ENCODE data around the gene C22orf15.

DNA sequence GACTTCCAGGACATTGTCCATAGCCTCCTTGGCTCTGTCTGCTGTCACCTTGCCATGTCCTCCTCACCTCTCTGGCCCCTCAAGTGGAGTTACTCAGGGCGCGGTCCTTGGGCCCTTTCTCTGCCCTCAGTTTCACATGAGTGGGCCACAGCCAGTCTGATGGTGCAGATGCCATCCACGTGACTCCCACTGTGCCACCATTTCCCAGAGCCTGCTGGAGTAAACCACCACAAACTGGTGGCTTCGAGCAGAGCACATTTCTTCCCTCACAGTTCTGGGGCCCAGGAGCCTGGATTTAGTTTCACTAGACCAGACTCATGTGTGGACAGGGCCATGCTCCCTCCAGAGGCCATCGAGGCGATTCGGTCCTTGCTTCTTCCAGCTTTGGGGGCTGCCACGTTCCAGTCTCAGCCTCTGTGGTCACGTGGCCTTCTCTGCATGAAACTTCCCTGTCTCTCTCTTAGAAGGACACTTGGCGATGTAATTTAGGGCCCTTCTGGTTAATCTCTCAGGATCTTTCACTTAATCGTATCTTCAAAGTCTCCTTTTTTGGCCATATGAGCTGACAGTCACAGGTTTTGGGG lies 38.5 kb downstream of the C22orf15 start:
- TF ChIP-seq CTCF (conservative IDR thresholded peaks at IDR 0.05; ENCODE audit: low read depth, low read length) (no peak), EZH2 (IDR thresholded peaks at IDR 0.05; ENCODE audit: borderline replicate concordance, low read depth, low read length, poor library complexity, severe bottlenecking) (no peak)
